ENCODE data around the gene LIAS. TPM values are rescaled to one million over a fixed set of nuclear protein-coding genes. Genes with fewer than 3 reads are reported as not detected.
A peak's percentile ranks its signal among the peaks of the same experiment; 100 is the strongest.

The LIAS gene
- total RNA-seq, 1 experiment from 2014 or later: 23.1 TPM

DNA sequence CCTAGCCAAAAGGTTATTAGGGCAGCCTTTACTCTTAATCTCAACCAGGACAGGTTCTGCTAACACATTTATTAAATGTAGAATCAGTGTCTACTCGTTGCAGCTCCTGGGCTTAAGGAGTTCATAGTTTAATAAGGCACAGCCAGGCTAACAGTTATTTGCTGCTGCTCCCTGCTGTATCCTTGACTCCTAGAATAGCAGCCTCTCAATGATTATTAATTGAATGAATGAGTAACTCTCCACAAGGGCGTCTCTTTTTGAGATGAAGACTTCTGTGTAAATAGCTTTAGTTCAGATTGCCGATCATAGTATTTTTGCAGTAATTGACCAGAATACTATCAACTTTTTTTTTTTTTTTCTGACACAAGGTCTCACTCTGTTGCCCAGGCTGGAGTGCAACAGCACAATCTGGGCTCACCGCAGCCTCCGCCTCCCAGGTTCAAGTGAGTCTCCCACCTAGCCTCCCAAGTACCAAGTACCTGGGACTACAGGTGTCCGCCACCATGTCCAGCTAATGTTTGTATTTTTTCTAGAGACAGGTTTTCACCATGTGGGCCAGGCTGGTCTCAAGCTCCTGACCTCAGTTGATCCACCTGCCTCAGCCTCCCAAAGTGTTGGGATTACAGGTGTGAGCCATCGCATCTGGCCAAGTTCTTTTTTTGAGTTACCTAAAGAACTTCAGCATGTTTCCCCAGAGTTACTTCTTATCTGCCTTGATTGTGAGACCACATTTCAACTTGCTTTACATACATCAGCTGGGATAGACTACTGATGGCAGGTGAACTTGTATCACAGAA, 65.5 kb downstream of the LIAS start:
- POLR2A ChIA-PET: interaction anchor here (0.6 to 0.7 kb wide), 2 partner anchors 45 to 1629 kb away, joined by 3 to 8 read pairs; no protein-coding TSS in a partner anchor

More for the DNA sequence above, 65.5 kb downstream of the LIAS start:
- Mint-ChIP-seq H3K27ac (no peak overlapping the region), H3K4me1 (peaks cover 19% of the 10 kb centered on the region), H3K36me3 (peaks cover 14% of the 10 kb centered on the region), H3K27me3 (ENCODE audit: low read depth) (no peaks in the 10 kb centered on the region), H3K4me3 (0 out of 2 replicates have a peak overlapping the region, but pooled peaks have one; percentile 22), H3K9me3 (no peaks in the 10 kb centered on the region)
- TF ChIP-seq AR (CRISPR knock-in tag; IDR thresholded peaks at IDR 0.05): no peak
- TF ChIP-seq NR3C1 (CRISPR knock-in tag; conservative IDR thresholded peaks at IDR 0.05; ENCODE audit: low read depth): no peak
- no peak for TF ChIP-seq HMGA2 (CRISPR knock-in tag; IDR thresholded peaks at IDR 0.05)
- TF ChIP-seq ZNF121 (CRISPR knock-in tag; IDR thresholded peaks at IDR 0.05): no peak
- TF ChIP-seq, protein P1, sequence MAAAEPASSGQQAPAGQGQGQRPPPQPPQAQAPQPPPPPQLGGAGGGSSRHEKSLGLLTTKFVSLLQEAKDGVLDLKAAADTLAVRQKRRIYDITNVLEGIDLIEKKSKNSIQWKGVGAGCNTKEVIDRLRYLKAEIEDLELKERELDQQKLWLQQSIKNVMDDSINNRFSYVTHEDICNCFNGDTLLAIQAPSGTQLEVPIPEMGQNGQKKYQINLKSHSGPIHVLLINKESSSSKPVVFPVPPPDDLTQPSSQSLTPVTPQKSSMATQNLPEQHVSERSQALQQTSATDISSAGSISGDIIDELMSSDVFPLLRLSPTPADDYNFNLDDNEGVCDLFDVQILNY (CRISPR knock-in tag; IDR thresholded peaks at IDR 0.05): no peak
- no peak for TF ChIP-seq JUN (CRISPR knock-in tag; IDR thresholded peaks at IDR 0.05)
- no peak for TF ChIP-seq ZNF232 (CRISPR knock-in tag; IDR thresholded peaks at IDR 0.05)
- no peak for TF ChIP-seq ATF2 (CRISPR knock-in tag; IDR thresholded peaks at IDR 0.05; ENCODE audit: borderline replicate concordance, low read depth)
- TF ChIP-seq NR2C2 (CRISPR knock-in tag; IDR thresholded peaks at IDR 0.05): no peak
- no peak for TF ChIP-seq TP53 (CRISPR knock-in tag; IDR thresholded peaks at IDR 0.05)
- TF ChIP-seq, protein P2, sequence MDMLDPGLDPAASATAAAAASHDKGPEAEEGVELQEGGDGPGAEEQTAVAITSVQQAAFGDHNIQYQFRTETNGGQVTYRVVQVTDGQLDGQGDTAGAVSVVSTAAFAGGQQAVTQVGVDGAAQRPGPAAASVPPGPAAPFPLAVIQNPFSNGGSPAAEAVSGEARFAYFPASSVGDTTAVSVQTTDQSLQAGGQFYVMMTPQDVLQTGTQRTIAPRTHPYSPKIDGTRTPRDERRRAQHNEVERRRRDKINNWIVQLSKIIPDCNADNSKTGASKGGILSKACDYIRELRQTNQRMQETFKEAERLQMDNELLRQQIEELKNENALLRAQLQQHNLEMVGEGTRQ (CRISPR knock-in tag; IDR thresholded peaks at IDR 0.05): no peak
- TF ChIP-seq PRDM15 (CRISPR knock-in tag; IDR thresholded peaks at IDR 0.05): no peak
- no peak for TF ChIP-seq GABPB1 (CRISPR knock-in tag; IDR thresholded peaks at IDR 0.05)
- TF ChIP-seq, protein P3, sequence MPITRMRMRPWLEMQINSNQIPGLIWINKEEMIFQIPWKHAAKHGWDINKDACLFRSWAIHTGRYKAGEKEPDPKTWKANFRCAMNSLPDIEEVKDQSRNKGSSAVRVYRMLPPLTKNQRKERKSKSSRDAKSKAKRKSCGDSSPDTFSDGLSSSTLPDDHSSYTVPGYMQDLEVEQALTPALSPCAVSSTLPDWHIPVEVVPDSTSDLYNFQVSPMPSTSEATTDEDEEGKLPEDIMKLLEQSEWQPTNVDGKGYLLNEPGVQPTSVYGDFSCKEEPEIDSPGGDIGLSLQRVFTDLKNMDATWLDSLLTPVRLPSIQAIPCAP (CRISPR knock-in tag; IDR thresholded peaks at IDR 0.05): no peak
- TF ChIP-seq SOX15 (CRISPR knock-in tag; IDR thresholded peaks at IDR 0.05): no peak
- TF ChIP-seq, protein P4, sequence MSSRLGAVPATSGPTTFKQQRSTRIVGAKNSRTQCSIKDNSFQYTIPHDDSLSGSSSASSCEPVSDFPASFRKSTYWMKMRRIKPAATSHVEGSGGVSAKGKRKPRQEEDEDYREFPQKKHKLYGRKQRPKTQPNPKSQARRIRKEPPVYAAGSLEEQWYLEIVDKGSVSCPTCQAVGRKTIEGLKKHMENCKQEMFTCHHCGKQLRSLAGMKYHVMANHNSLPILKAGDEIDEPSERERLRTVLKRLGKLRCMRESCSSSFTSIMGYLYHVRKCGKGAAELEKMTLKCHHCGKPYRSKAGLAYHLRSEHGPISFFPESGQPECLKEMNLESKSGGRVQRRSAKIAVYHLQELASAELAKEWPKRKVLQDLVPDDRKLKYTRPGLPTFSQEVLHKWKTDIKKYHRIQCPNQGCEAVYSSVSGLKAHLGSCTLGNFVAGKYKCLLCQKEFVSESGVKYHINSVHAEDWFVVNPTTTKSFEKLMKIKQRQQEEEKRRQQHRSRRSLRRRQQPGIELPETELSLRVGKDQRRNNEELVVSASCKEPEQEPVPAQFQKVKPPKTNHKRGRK (CRISPR knock-in tag; IDR thresholded peaks at IDR 0.05; ENCODE audit: borderline replicate concordance): no peak
- TF ChIP-seq, protein P5, sequence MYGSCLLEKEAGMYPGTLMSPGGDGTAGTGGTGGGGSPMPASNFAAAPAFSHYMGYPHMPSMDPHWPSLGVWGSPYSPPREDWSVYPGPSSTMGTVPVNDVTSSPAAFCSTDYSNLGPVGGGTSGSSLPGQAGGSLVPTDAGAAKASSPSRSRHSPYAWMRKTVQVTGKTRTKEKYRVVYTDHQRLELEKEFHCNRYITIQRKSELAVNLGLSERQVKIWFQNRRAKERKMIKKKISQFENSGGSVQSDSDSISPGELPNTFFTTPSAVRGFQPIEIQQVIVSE (CRISPR knock-in tag; IDR thresholded peaks at IDR 0.05; ENCODE audit: borderline replicate concordance): no peak
- no peak for TF ChIP-seq ARID4B (CRISPR knock-in tag; IDR thresholded peaks at IDR 0.05; ENCODE audit: borderline replicate concordance)
- no peak for DNase-seq (ENCODE audit: low spot score)
- ATAC-seq: no peak
- CTCF ChIA-PET: no interaction called here
